Stimulated activated CD8-positive, alpha-beta memory T cell treated with anti-CD3 and anti-CD28 coated beads, Interleukin-15, amount 100 ng/mL, for 4 hours (primary cell): ENCODE measurements around the gene ZBTB20.

Experiments used
- DNase-seq, 2 donors: peaks; one replicate each; pipeline ENCODE4 v3.0.0-alpha.2; 2020; ENCODE audit warnings: low read depth in 2 of 2

The ZBTB20 gene

DNA sequence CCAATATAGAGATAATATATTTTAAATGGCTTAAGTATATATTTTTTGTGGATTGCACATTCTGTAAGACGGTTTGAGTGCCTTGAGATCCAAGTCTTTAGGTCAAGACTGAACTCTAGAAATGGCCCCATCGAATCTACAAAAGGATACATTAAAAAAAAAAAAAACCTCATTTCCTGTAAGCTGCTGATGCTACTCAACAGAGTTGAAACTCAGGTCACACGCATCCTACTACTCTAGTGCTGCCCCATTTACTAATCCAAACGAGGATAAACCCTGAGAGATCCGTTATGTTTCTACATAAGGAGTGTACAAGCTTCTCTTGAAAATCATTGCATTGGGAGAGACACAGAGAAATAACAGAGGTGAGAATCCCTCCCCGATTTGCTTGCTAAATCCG is 666.0 kb downstream of the ZBTB20 start:
- no peak for DNase-seq

DNA sequence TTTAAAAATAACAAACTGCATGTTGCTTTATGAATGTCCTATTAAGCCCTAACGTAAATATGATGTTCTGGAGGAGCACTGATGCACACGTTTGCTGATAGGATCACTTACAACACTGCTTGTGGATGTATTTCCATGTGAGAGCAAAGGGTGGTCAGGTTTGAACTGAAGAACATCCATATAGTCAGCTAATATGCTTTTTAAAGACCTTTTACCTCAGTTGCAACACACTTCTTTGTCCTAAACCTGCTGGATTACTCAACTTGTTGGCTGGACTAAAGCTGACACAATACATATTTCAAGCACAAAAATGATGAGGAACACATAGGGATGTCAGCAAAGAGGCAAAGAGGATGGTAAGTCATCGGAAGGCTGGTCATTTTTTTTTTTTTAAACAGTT is 666.6 kb downstream of the ZBTB20 start:
- DNase-seq: no peak

DNA sequence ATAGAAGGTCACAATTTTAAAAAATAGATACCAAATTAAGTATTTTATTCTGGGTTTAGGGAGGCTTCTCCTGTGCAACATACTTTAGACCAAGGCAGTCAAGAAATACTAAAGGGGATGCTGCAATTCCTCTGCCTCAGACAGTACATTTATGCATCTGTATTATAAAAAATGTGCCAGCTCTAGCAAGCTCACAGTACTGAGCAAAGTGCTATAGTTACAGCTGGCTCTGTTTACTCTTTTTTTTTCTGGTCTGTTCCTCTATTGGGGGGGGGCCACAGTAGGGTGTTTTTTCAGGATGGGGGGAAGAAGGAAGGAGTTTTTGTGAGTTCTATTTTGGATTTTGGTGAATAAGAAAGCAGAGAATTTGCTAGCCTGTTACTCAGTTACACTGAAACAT is 668.3 kb downstream of the ZBTB20 start:
- DNase-seq: no peak

DNA sequence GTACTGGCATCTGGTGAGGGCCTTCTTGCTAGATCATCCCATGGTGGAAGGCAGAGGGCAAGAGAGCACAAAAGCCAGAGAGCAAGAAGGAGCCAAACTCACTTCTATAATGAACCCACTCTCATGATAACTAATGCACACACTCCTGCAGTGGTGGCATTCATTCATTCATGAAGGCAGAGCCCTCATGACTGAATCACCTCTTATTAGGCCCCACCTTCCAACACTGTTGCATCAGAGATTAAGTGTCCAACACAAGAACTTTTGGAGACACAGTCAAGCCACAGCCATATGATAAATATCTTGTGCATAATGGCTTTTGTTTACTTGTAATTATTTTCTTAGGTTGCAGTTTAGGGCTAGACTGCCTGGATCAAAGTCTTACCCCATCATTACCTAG is 670.6 kb downstream of the ZBTB20 start:
- DNase-seq: no peak

DNA sequence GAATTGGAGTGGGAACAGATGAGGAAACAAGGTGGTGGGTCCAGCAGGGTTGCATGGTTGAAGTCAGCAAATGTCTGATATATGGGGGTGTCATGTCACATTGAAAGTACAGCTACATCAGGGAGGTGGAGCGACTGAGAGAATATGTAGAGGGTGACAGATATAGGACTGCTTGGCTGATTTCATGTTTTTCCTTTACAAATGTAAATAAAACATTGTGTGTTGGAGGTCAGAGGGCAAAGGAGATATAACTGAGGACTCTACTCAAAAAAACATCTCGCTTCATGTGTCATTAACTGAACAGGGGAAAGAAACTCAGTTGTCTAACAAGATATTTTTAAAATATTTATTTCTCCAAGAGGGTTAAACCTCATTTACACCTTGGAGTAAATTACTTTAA is 675.6 kb downstream of the ZBTB20 start:
- no peak for DNase-seq

DNA sequence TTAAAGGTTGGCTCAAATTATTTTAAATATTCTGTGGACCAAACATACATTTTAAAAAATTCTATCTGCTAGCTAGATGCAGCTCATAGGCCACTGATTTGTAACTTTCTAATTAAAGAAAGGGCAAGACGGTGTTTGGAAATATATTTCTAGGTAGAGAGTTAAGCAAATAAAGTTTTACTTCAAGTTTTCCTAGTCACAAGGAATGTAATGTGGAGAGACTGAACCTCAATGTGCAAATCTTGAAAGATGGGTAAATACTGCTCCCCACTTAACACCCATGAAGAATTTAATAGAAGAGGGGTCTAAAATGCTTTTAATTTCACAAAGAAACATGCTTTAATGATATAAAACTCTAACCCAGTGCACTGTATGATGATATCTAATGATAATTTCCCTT is 678.0 kb downstream of the ZBTB20 start:
- DNase-seq: no peak

DNA sequence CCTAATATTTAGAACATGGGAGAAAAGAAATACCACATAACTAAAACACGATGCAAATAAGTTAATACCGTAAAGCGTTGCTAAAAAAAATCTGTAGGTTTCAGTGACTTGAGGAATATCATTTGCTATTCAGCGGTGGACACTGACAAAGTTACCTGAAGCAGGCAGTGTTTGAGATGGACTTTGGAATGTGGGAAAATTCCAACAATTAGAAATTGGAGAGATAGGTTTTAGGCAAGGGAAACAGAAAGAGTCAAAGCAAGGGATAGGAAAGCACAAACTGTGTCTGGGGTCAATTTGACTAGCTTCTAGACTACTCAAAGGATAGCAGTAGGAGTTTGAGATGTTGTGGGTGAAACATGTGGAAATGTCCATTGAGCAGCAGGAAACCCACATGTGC is 680.3 kb downstream of the ZBTB20 start:
- no peak for DNase-seq

DNA sequence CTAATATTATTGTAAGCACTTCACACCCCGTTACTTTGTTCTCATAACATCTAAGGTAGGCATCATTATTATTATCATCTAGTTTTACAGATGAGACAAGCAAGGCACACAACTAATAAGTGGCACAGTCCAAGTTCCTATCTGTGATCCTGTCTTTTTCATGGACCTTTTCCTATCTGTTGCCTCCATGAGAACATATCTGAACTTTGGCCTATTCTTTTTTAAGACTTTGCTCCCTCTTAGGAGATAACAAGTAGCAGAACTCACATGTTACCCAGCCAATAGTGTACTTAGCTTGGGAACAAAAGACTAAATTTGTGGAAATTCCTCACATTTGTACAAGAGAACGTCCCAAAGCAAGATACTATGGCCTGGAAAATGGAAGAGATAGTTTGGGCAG is 680.8 kb downstream of the ZBTB20 start:
- no peak for DNase-seq

DNA sequence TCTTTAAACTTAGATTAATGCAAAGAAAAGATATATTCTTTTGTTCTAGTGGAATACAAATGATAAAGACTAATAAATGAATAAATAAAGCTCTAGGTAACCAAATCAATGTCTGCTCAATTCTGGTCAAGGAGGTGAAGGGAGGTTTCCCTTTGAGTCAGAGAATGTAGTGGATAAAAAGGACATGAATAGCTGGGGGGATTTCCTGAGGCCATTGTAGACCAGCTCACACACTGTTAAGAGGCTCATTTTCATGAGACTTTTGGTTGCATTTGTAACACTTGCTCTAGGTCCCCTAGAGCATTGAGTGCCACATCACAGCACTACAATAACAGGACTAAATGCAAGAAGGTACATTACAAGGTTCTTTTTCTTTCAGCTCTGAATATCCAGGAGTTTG is 682.5 kb downstream of the ZBTB20 start:
- no peak for DNase-seq

DNA sequence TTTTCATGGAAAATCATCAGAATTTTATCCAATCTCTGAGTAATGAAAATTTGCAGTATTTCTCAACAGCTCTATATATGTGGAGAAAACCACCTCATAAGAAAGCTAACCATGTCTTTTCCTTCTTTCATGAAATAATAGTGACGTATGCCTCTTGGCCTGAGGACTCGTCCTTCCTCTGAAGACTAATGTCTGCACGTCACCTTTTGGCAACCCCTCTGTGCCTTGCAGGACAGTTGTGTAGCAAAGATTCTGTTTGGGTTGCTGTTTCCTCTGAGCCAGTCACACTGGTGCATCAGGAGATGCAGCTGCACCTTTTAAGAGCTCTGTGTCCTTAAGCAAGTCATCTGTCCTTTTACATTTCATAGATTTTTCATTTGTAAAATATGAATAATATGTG is 684.3 kb downstream of the ZBTB20 start:
- no peak for DNase-seq

DNA sequence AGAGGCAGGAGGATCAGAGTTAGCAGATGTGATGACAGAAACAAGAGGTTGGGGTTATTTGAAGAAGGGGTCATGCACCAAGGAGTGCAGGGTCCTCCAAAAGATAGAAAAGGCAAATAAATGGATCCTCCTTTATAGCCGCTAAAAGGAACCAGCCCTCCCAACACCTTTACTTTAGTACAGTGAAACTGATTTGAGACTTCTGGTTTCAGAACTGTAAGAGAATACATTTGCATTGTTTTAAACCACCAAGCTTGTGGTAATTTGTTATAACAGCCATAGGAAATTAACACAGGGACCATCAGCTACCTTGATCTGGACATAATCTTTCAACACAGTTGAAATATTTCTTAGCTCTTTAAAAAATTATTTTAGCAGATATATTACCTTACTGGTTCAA is 686.6 kb downstream of the ZBTB20 start:
- no peak for DNase-seq

DNA sequence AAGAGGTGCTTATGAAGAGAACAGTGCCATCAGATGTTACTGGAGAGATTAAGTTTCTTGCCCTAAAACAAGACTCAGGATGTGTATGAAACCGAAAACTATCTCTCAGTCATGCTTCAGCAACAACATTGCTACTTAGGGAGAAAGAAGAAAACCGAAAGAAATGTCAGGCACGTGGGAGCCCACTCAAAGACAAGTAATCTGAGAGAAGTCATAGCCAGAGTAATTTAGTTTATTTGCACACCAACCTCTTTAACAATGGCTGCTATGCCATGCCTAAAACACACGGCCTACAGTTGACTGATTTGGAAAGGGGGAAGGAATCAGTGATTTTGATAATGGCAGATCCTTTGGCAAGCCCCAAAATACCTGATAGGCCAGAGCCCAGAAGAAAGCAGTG is 690.3 kb downstream of the ZBTB20 start:
- no peak for DNase-seq

DNA sequence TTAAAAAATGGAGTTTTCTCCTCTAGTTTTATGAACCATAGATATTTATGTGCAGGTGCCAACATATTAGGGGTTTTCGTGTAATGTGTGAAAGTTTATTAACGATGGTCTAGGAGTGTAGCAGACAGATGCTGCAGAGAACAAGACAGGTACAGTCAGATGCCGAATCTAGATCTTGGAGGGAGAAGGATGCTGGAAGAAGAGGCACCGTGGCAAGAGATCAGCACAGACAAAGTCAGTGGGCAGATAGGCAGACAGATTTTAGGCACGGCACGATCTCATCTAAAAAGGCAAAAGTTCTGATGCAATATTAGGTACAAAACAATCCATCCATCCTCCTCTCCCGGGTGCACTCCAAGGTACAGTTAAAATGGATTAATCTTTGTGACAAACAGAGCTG is 691.7 kb downstream of the ZBTB20 start:
- no peak for DNase-seq

DNA sequence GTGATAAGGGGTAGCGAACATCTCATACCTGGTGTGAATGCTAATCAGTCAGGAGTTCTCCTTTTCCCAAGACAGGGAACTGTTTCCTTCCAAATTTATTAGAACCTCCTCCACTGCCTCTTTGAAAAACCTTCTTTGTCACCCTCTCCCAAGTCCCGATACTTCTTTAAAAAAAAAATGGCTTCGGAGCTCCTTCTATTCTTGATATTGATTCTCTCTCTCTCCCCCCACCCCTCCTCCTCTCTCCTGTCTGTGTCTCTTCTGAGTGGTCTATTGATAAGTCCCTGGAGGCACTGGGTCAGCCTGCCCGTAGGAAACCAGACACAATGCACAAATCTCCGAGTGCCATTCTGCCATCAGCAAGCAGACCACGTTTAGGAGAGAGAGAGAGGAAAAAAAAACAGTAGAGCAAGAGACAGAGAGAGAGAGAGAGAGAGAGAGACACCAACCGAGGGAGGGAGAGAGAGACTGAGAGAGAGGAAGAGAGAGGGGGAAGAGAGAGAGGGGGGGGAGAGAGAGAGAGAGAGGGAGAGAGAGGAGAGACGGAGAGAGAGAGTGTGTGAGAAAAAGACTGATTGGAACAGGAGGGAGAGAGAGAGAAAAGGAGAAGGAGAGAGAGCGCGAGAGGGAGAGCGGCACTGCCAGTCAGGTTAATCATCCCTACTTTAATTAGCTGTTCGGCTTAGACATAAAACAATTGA is 692.4 kb downstream of the ZBTB20 start:
- no peak for DNase-seq

DNA sequence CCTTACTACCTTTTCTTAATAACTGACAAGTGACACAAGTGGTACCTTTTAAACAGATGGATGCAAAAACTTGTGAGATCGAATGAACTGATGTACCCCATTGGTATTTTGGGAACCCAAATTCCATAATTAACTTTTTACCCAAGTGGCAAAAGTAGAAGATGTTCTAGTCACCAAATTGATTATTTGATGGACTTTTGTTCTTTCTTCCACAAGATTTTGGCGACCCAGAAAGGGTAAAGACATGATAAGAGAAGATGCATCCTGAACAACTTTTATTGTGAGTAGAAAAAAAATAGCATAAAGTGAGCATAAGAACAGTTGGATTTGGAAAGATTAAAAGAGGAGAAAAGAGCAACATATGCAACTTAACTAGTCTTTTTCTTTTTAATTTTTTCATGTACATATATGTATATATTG is 693.7 kb downstream of the ZBTB20 start:
- DNase-seq: no peak

DNA sequence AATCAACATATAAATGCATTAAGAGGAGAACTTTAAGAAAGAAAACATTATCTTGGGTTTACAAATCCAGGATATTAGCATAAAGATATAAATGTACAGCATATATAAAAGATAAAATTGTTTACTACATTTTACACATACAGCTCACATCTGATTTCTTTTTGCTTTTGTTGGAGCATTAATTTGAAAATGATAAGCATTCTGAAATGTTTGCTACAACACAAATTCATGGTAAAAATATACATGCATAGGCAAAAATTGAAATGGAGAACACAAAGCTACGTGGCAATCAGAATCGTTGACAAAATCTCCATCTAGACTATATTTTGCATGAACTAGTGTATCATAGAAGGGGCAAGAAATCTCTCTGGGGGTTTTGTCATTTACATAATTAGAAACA is 694.2 kb downstream of the ZBTB20 start:
- DNase-seq: no peak

DNA sequence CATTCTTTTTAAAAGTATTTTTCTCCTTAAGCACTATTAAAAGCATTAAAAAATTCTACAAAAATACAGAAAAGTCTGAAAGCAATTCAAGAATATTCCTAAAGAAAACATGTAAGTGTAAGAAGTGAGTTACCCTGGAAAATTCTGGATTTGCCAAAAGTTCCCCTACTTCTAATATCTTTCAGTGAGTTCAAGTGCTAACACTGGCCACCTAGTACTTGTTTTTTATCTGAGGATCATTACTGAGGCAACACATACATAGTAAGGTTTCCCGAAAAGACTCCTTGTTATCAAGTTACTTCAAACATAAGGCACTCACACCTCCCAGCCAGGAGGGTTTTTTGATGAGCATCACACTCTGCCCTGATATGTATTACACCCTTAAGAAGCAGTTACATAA is 694.8 kb downstream of the ZBTB20 start:
- DNase-seq: no peak

DNA sequence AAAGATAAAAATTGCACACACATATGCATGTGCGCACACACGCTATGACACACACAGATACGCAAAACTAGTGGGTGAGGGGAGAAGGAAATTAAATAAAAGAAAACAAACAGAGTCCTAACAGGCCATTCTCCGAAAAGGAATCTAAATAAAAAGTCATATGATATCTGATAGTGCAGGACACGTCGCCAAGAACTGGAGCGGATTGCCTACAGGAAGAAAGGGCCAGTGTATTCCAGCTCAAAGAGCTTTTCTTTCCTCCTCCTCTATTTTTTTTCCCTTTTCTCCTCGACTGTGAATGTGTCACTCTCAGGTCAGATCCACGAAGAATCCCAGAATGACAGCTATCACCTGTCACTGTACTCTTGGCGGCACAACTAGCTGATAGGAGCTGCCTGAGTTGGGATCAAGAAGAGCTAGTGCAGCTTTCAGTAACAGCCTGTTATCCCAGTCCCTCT is 695.5 kb downstream of the ZBTB20 start:
- DNase-seq: no peak

DNA sequence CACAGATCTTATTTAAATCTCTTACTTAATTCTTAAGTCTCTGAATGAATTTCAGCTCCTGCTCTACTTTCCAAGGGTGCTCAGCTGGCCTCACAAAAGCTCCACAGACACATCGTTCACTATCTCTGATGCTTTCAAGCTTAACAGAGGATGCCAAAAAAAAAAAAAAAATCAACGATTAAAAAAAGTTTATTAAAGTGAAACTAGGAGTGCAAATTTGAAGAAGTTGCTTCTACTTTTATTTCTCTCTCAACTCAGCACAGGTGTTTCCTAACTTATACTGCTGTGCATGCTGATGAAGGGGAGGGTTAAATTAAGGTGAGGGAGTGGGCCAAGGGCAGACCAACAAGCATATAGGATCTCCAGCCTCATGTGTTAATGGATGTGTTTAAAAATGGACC is 696.0 kb downstream of the ZBTB20 start:
- DNase-seq: no peak

DNA sequence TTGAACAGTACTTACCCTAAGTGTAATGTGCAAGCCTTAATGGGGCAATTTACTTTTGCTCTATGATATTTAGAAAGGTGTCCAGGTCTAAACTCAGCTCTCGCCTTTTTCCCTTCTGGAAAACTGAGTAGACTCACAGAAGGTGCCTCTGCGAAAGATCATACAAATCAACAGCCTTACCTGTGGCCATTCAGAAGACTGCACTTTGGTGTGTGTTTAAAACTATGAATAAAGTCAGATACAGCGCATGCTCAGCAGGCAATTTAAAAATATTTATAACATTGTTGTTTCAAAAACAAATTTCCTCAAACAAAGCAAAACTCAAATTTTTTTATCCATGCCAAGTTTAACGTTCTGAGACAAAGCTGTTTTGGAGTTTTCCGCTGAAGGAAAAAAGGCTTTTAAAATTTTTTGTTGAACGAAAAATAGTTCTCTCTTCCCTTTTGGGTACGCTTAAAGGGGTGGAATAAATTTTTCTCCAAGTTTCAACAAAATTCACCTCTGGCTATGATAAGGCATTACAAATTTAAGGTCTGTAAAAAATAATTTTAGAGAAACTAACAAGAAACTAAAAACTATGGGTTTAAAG is 697.0 kb downstream of the ZBTB20 start:
- no peak for DNase-seq

DNA sequence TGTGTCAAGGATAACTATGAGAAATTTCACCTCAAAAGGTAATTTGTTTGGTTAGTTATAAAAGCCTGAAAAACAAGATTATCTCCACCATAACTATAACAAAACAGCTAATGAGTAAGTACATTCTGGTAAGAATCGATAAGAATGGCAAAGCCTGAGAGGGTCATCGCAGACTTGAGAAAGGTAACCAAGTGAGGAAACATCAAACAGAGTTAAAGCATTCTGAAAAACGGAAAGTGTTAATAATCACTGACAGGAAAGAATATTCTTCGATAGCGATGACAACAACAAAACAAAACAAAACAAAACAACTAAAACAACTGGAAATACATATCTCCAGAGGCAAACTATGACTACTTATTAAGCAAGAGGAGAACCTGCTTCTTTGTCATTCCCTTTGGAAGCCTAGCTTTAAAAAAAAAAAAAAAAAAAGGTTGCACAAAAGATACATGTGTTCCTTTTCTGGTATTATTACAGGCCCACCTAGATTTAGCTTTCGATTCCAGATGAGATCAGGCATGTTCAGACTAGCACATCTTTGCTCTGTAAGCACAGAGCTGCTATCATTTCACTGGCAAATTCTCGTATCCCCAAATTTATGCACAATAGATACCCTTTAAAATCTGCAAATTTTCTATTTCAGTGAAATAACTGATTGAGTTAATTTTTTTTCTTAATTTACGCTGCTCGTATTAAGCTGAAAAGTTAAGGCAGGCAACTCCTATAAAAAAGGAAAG is 697.6 kb downstream of the ZBTB20 start:
- no peak for DNase-seq

DNA sequence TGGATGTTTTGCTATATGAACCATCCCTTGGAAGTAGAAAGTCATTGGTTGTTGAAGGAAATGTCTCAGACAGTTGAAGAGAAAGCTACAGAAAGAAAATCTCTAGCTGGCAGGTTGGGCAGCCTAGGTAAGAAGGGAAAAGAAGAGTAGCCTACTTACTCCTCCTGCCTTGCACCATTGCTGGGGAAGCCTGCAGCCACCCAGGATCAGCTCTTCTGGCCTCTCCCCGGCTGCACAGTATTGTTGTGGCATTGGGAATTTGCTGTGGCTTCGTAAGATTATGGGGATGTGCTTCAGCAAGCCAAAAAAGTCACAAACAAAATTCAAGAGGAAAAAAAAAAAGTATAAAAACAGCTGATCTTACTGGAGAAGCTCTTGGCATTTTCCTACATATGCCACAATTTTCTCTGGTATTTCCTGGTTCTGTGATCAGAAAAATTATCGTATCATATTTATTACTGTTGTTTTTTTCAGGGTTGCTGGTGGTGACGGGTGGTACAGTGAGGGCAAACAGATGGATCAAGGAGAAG is 699.1 kb downstream of the ZBTB20 start:
- no peak for DNase-seq

DNA sequence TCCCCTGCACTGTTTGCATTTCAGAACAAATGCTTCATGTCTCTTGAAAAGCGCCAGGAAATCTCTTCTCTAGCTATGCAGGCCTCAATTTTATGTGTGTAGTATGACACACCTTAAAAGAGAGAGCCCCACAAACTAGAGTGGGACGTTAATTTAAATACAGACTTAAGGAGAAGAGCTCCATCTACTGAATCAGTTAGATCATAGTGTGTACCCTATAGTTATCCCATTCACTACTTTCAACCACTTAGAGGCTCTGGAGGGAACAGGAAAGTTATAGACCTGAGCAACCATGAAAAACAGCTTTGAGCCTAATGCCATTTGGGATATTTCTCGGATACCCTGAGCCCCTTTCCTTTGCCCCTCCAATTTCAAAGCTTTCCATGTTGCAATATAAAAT is 699.5 kb downstream of the ZBTB20 start:
- no peak for DNase-seq
